Mucosa of descending colon (tissue), 3 donors: Measurements from ENCODE around the gene VASN. TPM values are rescaled to one million over a fixed set of nuclear protein-coding genes. Genes with fewer than 3 reads are reported as not detected.

Source experiments
- ATAC-seq: fragments of 200-7000 bp; cut with Tn5 transposase; one replicate; pipeline ENCODE4 v1.9.1; 2020; ENCODE audit warnings: mild to moderate bottlenecking, moderate library complexity
- DNase-seq, 3 donors: peaks; one replicate each; pipeline ENCODE4 v3.0.0-alpha.2; 2020
- H3K36me3 ChIP-seq: fragments of 200-600 bp; one replicate; pipeline ENCODE4 v1.8.0; 2021; ENCODE audit warnings: low read depth, mild to moderate bottlenecking
- H3K4me1 ChIP-seq: fragments of 200-600 bp; one replicate; pipeline ENCODE4 v1.8.0; 2021; ENCODE audit warnings: low read depth, mild to moderate bottlenecking
- H3K4me3 ChIP-seq: fragments of 200-600 bp; one replicate; pipeline ENCODE4 v1.8.0; 2021; ENCODE audit warnings: mild to moderate bottlenecking
- H3K9me3 ChIP-seq: fragments of 200-600 bp; one replicate; pipeline ENCODE4 v1.8.0; 2021; ENCODE audit warnings: mild to moderate bottlenecking
- CTCF ChIP-seq: fragments of 200-600 bp; IDR thresholded peaks from one replicate; pipeline ENCODE4 v1.8.0; 2022; ENCODE audit warnings: antibody characterized with exemption, mild to moderate bottlenecking
- intact Hi-C, 2 donors: fragments of 100-400 bp; cut with DNase I in 1 of 2; cut with micrococcal nuclease in 1 of 2; formaldehyde crosslinking; loops; one replicate each; pipeline versions ENCODE4 v1.11.0 to v1.11.1; 2022; cut with DNase I, micrococcal nuclease
- total RNA-seq, 3 donors: library from RNA; stranded (reverse); fragmentation: NEBNext Ultra II Directional in 2 of 3; extraction: Animal tissue kit (Norgen Biotek cat#: 25700) in 2 of 3; gene quantifications; one replicate each; pipeline versions ENCODE4 v1.2.1 to v1.2.4, GENCODE V29; 2021 to 2023
- donor health status: DM: no; HTN: no; CAD: no; lungs with moderate emphysema.
- donor health status: DM: no; HTN: no; CAD: no.
- donor health status: DM: no; HTN: yes; CAD: no.

VASN gene
- total RNA-seq, 3 donors from 2014 or later: 0.93 to 8.4 (median 5.1) TPM

GRCh38 chr16:4395055-4395726, 23.5 kb downstream of the VASN start:
- H3K4me1 ChIP-seq: no peaks in the 10 kb centered on the region
- no peaks in the 10 kb centered on the region for H3K36me3 ChIP-seq
- no peak for TF ChIP-seq CTCF
- DNase-seq (no peak), ATAC-seq (no peak)
- no peak overlapping the region for H3K4me3 ChIP-seq
- no peaks in the 10 kb centered on the region for H3K9me3 ChIP-seq
- intact Hi-C loops: no loop called here

- TF ChIP-seq CTCF: no peak
- no peaks in the 10 kb centered on the region for H3K36me3 ChIP-seq
- no peaks in the 10 kb centered on the region for H3K4me1 ChIP-seq
- H3K9me3 ChIP-seq: no peaks in the 10 kb centered on the region
- no peak for DNase-seq
- intact Hi-C loops: no loop called here
- ATAC-seq: no peak
- no peak overlapping the region for H3K4me3 ChIP-seq
Observed at GRCh38 chr16:4399001-4399730, 27.5 kb downstream of the VASN start.

GRCh38 chr16:4401094-4401501, 29.4 kb downstream of the VASN start:
- intact Hi-C loops: loop anchor here (5.0 kb wide), 1 partner anchor 44 kb away; no protein-coding TSS in a partner anchor
- Histone ChIP-seq H3K9me3 (no peaks in the 10 kb centered on the region), H3K4me1 (no peaks in the 10 kb centered on the region), H3K36me3 (no peaks in the 10 kb centered on the region), H3K4me3 (no peak overlapping the region)
- no peak for DNase-seq
- ATAC-seq: no peak
- no peak for TF ChIP-seq CTCF

GRCh38 chr16:4401510-4401909, 29.9 kb downstream of the VASN start:
- no peaks in the 10 kb centered on the region for H3K36me3 ChIP-seq
- no peak for ATAC-seq
- no peak for DNase-seq
- intact Hi-C loops: loop anchor here (5.0 kb wide), 1 partner anchor 44 kb away; no protein-coding TSS in a partner anchor
- TF ChIP-seq CTCF: no peak
- no peaks in the 10 kb centered on the region for H3K9me3 ChIP-seq
- no peaks in the 10 kb centered on the region for H3K4me1 ChIP-seq
- no peak overlapping the region for H3K4me3 ChIP-seq

- Histone ChIP-seq H3K4me1 (no peaks in the 10 kb centered on the region), H3K9me3 (no peaks in the 10 kb centered on the region), H3K4me3 (no peak overlapping the region), H3K36me3 (no peaks in the 10 kb centered on the region)
- ATAC-seq (peak; percentile 94), DNase-seq (peak; percentile 80 to 89 (median 87))
- peak; percentile 80 for TF ChIP-seq CTCF
- intact Hi-C loops: loop anchor here (5.0 kb wide), 1 partner anchor 45 kb away; no protein-coding TSS in a partner anchor
Observed at GRCh38 chr16:4402439-4403132, 30.9 kb downstream of the VASN start.
